ENCODE measurements around the gene UBFD1. TPM values are rescaled to one million over a fixed set of nuclear protein-coding genes. Genes with fewer than 3 reads are reported as not detected.
"Not testable (repeated sequence)": the region's sequence is repeated elsewhere in the genome, so short reads cannot be mapped to it uniquely, and the experiment has no call there.

The UBFD1 gene
- total and polyA plus RNA-seq, 11 donors, result 17.9 to 116 (median 49.9) TPM

DNA sequence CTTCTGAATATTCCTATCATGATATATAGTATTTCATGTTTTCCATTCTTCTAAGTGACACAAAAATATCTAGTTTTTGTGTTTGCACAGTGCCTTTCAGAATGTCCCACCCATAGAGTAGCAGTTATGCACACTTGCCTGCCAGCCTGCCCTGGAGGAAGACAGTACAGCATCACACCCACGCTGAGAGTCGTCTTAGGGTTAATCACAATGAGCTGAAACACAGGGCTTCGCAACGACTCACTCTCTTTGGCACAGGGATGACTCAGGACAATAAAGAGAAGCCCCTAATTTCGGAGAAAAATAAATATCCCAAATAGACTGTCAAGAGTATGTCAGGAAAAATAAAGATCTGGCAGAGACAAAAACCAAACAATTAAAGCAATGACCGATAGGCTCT, 50.2 kb downstream of the UBFD1 start:
- intact Hi-C loops (cut with DNase I), result no loop called here
- no peak for ATAC-seq
- WGBS, 4 donors, result 75 to 83% (median 79%) methylated on average over 6 of the region's 6 CpGs

DNA sequence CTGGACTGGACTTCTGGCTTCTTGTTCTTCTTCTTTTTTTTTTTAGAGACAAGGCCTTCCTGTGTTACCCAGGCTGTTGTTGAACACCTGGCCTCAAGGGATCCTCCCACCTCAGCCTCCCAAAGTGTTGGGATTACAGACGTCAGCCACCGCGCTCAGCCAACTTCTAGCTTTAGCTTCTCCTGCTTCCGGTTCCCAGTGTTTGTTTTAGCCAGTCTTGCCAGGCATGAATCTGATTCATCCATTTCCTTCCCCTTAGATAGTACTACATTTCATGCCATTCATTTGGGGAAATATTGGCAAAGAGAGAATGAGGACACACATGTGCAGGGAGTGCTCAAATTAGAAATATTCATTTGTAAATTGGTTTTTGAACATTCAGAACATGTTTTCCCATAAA, 50.7 kb downstream of the UBFD1 start:
- no peak overlapping the region for H3K4me3 ChIP-seq
- WGBS, 4 donors, result 56 to 70% (median 62%) methylated on average over 4 of the region's 4 CpGs
- intact Hi-C loops (cut with DNase I), result no loop called here
- DNase-seq, result no peak
- H3K27ac ChIP-seq, result no peak overlapping the region
- no peak for TF ChIP-seq POLR2A (IDR thresholded peaks at IDR 0.05)
- H3K4me1 ChIP-seq, result peaks cover 0 to 8% (median 0%) of the 10 kb centered on the region in 12 donors
- H3K36me3 ChIP-seq, result peaks cover 0 to 83% (median 60%) of the 10 kb centered on the region in 9 donors
- H3K27me3 ChIP-seq, result no peaks in the 10 kb centered on the region
- H3K9me3 ChIP-seq, result no peaks in the 10 kb centered on the region
- peak in 2 of 4 donors; percentile 42 for ATAC-seq

More for the DNA sequence above, 50.2 kb downstream of the UBFD1 start:
- TF ChIP-seq, protein P1, sequence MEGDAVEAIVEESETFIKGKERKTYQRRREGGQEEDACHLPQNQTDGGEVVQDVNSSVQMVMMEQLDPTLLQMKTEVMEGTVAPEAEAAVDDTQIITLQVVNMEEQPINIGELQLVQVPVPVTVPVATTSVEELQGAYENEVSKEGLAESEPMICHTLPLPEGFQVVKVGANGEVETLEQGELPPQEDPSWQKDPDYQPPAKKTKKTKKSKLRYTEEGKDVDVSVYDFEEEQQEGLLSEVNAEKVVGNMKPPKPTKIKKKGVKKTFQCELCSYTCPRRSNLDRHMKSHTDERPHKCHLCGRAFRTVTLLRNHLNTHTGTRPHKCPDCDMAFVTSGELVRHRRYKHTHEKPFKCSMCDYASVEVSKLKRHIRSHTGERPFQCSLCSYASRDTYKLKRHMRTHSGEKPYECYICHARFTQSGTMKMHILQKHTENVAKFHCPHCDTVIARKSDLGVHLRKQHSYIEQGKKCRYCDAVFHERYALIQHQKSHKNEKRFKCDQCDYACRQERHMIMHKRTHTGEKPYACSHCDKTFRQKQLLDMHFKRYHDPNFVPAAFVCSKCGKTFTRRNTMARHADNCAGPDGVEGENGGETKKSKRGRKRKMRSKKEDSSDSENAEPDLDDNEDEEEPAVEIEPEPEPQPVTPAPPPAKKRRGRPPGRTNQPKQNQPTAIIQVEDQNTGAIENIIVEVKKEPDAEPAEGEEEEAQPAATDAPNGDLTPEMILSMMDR (IDR thresholded peaks at IDR 0.05), result no peak
- TF ChIP-seq POLR2A (IDR thresholded peaks at IDR 0.05), result no peak
- Histone ChIP-seq H3K27ac (no peak overlapping the region), H3K27me3 (no peaks in the 10 kb centered on the region), H3K36me3 (peaks cover 0 to 83% (median 58%) of the 10 kb centered on the region in 9 donors), H3K4me3 (no peak overlapping the region), H3K9me3 (no peaks in the 10 kb centered on the region), H3K4me1 (peaks cover 0 to 8% (median 0%) of the 10 kb centered on the region in 12 donors)
- DNase-seq, result no peak

DNA sequence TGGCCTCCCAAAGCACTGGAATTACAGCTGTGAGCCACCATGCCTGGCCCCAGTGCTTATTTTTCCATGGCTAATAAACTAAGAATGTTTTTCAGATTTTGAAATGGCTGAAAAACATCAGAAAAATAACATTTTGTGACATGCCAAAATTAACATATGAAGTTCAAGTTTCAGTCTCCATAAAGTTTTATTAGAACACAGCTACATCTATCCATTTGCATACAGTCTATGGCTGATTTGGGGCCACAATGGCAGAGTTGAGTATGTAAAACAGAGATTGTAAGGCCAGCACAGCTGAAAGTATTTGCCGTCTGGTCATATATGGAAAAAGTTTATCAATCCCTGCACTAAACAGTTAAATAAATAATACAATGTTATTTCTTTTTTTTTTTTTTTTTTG, 52.4 kb downstream of the UBFD1 start:
- 100% methylated on average over 1 of the region's 1 CpG for WGBS, 4 donors
- no peak overlapping the region for H3K27ac ChIP-seq

DNA sequence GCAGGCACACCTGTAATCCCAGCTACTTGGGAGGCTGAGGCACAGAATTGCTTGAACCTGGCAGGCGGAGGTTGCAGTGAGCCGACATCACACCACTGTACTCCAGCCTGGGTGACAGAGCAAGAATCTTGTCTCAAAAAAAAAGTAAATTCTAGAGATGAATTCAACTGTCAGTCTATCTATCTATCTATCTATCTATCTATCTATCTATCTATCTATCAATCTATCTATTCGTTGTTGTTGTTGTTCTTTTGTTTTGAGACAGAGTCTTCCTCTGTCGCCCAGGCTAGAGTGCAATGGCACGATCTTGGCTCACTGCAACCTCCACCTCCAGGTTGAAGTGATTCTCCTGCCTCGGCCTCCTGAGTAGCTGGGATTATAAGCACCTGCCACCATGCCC, 53.4 kb downstream of the UBFD1 start:
- H3K4me3 ChIP-seq; H3K4me1 ChIP-seq; DNase-seq; intact Hi-C loops (cut with DNase I); H3K27me3 ChIP-seq; H3K9me3 ChIP-seq; ATAC-seq; H3K27ac ChIP-seq: not testable (repeated sequence)
- peaks cover 0 to 81% (median 63%) of the 10 kb centered on the region in 9 donors for H3K36me3 ChIP-seq
- 92 to 97% (median 95%) methylated on average over 6 of the region's 6 CpGs for WGBS, 4 donors

More for the DNA sequence above, 52.4 kb downstream of the UBFD1 start:
- ATAC-seq (no peak), DNase-seq (no peak)
- TF ChIP-seq, protein P1 (IDR thresholded peaks at IDR 0.05), result no peak
- TF ChIP-seq POLR2A (IDR thresholded peaks at IDR 0.05), result no peak
- peaks cover 0 to 78% (median 67%) of the 10 kb centered on the region in 9 donors for H3K36me3 ChIP-seq
- H3K4me3 ChIP-seq, result no peak overlapping the region
- H3K4me1 ChIP-seq, result peaks cover 0 to 8% (median 0%) of the 10 kb centered on the region in 12 donors
- H3K27me3 ChIP-seq, result no peaks in the 10 kb centered on the region
- intact Hi-C loops (cut with DNase I), result no loop called here
- H3K9me3 ChIP-seq, result no peaks in the 10 kb centered on the region

DNA sequence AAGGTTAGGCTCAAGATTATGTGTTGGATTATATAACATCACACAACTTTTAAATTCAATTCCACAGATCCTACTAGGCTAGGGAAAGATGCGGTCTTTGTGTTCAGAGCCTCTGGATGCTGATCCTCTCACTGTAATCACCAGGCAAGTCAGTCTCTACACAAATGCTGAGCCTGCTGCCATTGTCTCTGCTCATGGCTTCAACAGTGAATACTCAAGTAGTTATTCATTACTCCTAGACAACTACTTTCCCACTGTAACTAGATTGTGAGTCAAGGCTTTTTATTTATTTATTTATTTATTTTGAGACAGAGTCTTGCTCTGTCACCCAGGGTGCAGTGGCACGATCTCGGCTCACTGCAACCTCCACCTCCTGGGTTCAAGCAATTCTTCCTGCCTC, 54.4 kb downstream of the UBFD1 start:
- ATAC-seq, result no peak
- H3K36me3 ChIP-seq, result peaks cover 0 to 79% (median 61%) of the 10 kb centered on the region in 9 donors
- intact Hi-C loops (cut with DNase I), result no loop called here
- TF ChIP-seq, protein P1 (IDR thresholded peaks at IDR 0.05), result no peak
- TF ChIP-seq POLR2A (IDR thresholded peaks at IDR 0.05), result no peak
- H3K9me3 ChIP-seq, result no peaks in the 10 kb centered on the region
- 99 to 100% (median 99%) methylated on average over 3 of the region's 3 CpGs for WGBS, 4 donors
- H3K27me3 ChIP-seq, result no peaks in the 10 kb centered on the region
- no peak for DNase-seq
- peaks cover 0 to 8% (median 0%) of the 10 kb centered on the region in 12 donors for H3K4me1 ChIP-seq
- no peak overlapping the region for H3K27ac ChIP-seq
- no peak overlapping the region for H3K4me3 ChIP-seq
